Umbilical cord (tissue), 2 donors: ENCODE measurements around the gene TMEM150A. TPM values are rescaled to one million over a fixed set of nuclear protein-coding genes. Genes with fewer than 3 reads are reported as not detected.
"Not testable (repeated sequence)": the region's sequence is repeated elsewhere in the genome, so short reads cannot be mapped to it uniquely, and the experiment has no call there.

ENCODE experiments used
- DNase-seq: peaks from one replicate; pipeline ENCODE4 v3.0.0-alpha.2; 2015; ENCODE audit warnings: low spot score
- total RNA-seq: library from RNA; depleted of rRNA; stranded (reverse); fragments of >200 nt; gene quantifications from one replicate; pipeline ENCODE4 v1.2.3, GENCODE V29; 2014; ENCODE audit warnings: low replicate concordance; ENCODE audit not compliant: insufficient read depth

Gene TMEM150A
- total RNA-seq, 1 donor from 2014 or later: 3.4 TPM

- no peak for DNase-seq
Observed at GRCh38 chr2:85575739-85576138, 26.8 kb downstream of the TMEM150A start.

DNA sequence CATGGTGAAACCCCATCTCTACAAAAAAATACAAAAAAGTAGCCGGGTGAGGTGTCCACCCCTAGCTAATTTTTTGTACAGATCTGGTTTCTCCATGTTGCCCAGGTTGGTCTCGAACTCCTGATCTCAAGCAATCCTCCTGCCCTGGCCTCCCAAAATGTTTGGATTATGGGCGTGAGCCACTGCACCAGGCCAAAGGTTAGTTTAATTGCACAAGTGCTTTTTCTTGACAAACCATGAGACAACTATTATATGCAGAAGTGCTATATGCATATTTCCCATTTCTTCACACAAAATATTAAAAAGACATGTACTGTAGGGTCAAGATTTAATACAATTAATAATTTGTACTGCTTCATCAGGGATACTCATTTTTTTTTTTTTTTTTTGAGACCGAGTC, 36.2 kb downstream of the TMEM150A start:
- no peak for DNase-seq

DNA sequence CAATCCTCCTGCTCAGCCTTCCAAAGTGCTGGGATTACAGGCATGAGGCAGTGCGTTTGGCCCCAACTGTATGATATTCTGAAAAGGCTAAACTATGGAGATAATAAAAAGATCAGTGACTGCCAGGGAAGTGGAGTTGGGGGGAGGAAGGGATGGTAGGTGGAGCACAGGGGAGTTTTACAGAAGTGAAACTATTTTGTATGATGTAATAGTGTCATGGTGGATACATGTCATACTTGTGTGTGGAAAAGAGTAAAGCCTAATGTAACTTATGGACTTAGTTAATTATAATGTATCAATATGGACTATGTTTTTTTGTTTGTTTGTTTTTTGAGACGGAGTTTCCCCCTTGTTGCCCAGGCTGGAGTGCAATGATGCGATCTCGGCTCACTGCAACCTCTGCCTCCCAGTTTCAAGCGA, 38.3 kb downstream of the TMEM150A start:
- DNase-seq: peak; percentile 53

DNA sequence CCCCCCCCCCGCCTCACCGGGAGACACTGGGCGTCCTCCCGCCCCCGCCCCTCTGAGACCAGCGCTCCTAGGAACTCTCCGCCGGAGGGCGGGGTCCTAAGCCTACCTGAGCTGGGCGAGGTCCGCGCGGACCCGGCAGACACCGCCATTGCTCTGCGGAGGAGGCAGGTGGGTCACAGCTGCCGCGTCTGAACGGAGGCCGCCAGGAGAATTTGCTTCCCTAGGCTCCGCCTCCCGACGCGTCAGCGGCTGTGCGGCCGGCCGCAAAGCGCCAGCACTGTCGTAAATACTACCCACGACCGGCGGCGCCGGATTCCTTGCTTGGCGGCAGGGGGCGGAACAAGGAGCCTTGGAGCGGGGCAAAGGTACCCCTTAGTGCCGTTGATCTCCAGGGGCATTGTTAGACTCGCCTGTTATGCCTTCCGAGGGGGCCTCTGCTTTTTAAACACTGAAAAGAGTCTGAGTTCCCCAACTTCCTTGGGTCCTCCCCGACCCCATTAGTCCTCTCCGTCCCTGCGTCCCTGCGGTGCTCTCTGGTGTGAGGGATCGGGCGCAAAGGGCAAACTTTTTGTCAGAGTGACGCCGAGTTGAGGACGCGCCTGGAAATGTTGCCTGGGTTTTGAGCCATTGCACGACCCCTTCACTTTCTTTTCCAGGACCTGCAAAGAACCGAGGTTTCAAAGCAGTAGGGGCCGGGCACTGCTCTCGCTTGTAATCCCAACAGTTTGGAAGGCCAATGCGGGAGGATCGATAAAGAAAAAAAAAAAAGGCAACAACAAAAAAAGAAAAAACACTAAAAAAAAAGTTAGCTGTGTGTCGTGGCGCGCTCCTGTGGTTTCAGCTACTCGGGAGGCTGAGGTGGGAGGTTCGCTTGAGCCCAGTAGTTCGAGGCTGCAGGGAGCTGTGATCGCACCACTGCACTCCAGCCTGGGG, 41.0 kb downstream of the TMEM150A start, which contains the start of gene GGCX:
TSS of gene GGCX (minus strand) at position 214 of the 933 bp plus-strand sequence. CDS start at position 149, 65 bp downstream.
- peak; percentile 97 for DNase-seq

DNA sequence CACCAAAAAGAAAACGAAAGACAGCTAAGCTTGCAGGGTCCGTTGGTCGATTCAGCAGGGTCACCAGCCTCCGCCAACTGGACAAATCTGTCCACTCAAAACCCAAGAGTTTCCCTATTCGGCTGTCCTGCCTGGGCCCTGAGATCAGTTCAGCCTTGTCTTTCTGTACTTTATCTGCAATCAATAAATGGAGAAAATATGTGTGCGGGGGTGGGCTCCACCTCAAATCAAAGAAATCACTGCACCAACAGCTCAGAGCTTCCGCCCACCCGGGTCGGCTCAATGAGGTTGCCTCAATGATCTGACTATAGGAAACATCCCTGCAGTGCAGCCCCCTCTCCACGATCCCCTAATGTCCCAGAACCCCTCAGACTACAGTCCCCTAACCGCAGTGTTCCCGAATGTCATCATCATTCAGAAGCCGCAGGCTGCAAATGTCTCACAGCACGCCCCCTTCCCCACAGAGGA, 41.7 kb downstream of the TMEM150A start:
- DNase-seq: no peak

- DNase-seq: not testable (repeated sequence)
Observed at GRCh38 chr2:85560403-85560726, 42.1 kb downstream of the TMEM150A start.

DNA sequence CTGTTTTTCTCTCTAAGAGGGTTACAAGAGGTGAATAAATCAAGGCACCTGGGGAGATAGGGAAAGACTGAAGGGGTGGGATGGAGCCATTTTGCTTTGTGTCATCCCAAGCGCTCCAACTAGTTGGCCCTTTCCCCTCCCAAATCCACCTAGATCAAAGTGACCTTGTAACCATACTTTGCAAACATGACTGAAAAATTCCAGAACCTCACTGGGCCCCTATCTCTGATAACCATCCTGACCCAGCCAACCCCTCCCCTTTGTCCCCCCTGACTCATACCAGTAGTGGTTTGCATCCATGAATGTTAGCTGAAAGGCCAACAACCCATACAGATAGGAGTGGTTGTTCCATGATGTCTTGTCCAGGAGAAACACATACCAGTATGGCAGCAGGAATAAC, 44.3 kb downstream of the TMEM150A start:
- no peak for DNase-seq

- no peak for DNase-seq
Observed at GRCh38 chr2:85557130-85557529, 45.4 kb downstream of the TMEM150A start.

DNA sequence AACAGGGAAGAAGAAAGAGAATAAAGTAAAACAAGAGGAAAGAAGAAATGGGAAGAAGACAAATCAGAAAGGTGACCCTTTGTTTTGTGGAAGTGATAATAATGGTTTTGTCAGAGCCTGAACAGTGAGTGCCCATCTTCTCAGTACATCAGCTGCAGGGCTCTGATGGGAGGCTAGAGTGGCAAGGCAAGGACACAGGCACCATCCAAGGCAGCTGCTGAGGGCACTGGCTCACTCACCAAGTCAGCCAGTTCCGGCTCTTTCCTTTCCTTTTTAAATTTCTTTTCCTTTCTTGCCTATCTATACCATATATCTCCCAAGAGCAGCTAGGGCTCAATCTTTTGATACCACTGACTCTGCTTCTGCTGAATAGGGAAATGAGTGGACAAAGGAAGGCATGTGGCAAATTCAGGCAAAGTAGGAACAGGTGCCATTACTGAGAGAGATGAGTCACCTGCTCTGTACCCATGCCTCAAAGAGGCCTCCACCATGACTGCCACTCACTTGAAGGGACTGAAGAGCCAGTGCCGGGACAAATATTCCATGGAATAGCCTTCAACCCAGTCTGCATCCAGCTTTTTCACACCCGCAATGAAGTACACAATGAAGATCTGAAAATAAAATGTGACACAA, 47.4 kb downstream of the TMEM150A start:
- no peak for DNase-seq

- no peak for DNase-seq
Observed at GRCh38 chr2:85553184-85553583, 49.3 kb downstream of the TMEM150A start.

- peak; percentile 80 for DNase-seq
Observed at GRCh38 chr2:85551698-85552678, 50.5 kb downstream of the TMEM150A start.

DNA sequence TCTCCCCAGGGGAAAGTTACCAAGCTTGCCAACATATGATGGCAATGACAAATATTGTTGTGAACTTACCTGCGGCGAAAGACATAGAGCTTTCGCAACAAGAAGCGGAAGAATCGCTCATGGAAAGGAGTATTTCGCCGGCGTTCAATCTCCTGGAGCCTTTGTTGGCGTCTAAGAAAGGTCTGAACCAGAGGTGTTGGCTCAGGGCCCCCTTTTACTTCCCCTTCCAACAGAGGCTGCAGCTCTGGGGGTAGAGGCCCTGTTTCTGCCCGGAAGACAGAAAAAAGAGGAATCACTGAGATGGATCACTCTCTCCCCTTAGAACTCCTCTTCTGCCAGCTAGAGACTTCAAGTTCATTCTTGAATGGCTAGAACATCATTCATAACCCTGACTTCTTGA, 52.0 kb downstream of the TMEM150A start:
- DNase-seq: no peak

DNA sequence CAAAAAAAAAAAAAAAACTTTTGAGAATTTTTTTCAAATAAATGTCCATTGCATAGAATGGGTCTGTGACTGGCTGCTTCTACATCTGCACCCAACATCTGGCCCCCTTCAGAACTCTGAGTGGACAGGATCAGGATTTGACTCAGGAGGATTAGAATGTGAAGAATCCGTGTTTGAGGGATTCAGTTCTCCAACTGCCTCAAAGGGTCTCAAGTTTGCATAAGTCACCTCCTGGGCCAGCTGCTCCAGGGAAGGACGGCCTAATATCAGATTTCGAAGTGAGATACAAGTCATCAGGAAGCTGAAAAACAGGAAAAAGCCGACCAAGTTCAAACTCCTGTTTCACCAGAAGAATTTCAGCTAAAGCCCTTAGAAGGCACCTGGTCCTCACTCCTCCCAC, 52.7 kb downstream of the TMEM150A start:
- peak; percentile 43 for DNase-seq

DNA sequence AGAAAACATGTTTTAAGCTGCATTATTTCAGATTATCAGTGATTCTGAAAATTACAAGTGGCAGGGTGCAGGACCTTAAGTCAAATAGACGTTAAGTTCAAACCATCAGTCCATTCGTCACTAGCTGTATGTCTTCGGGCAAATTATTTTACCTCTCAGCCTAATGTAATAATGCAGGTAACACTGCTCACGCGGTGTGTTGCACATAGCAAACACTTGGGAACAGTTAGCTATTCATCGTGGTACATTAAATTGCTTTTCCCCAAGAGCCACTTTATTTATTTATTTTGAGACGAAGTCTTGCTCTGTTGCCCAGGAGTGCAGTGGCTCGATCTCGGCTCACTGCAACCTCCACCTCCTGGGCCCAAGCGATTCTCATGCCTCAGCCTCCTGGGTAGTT, 53.4 kb downstream of the TMEM150A start:
- DNase-seq: no peak

DNA sequence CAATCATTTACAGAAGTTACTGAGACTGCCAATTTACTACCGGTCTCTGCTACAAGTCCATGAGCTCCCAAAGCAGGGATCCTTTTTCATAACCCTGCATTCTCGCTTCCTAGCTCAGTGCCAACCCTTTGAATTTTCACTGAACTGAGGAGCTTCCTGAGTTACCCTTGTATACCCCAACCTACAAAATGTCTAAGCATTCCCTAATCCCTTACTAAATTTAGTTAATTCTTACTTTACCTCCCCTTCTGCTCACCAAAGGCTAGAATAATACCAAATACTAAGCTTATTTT, 53.9 kb downstream of the TMEM150A start:
- DNase-seq: no peak

Other genes with a start within 250 kb of the TMEM150A start
- gene RETSAT, start 248.2 kb downstream of the TMEM150A start, total RNA-seq: 55.1 TPM
- 27.0 TPM for gene ELMOD3, start 247.9 kb downstream of the TMEM150A start, total RNA-seq
- gene CAPG, start 192.3 kb downstream of the TMEM150A start, total RNA-seq: 58.5 TPM
- 4.6 TPM for gene SH2D6, start 184.0 kb downstream of the TMEM150A start, total RNA-seq
- gene MAT2A, start 63.5 kb downstream of the TMEM150A start, total RNA-seq: 67.7 TPM
- 51.5 TPM for gene GGCX, start 41.2 kb downstream of the TMEM150A start, total RNA-seq
- gene VAMP8, start 25.1 kb downstream of the TMEM150A start, total RNA-seq: 25.5 TPM
- 20.0 TPM for gene VAMP5, start 18.3 kb downstream of the TMEM150A start, total RNA-seq
- 76.3 TPM for gene RNF181, start 7.0 kb downstream of the TMEM150A start, total RNA-seq
- gene C2orf68, start 9.4 kb upstream of the TMEM150A start, total RNA-seq: 23.6 TPM
- 58.0 TPM for gene USP39, start 13.5 kb upstream of the TMEM150A start, total RNA-seq
- 1.7 TPM for gene SFTPB, start 65.5 kb upstream of the TMEM150A start, total RNA-seq
- gene GNLY, start 91.7 kb upstream of the TMEM150A start, total RNA-seq: 2.2 TPM
- 14.2 TPM for gene ATOH8, start 151.3 kb upstream of the TMEM150A start, total RNA-seq